GM23248 (cell line): Measurements from ENCODE around the gene NOXO1. TPM values are rescaled to one million over a fixed set of nuclear protein-coding genes. Genes with fewer than 3 reads are reported as not detected.

ENCODE experiments used
- DNase-seq: peaks from one replicate; pipeline ENCODE4 v3.0.0-alpha.2; 2015
- H2AFZ ChIP-seq: fragments of 200-600 bp; sonication (generic); 2 replicates; pipeline ENCODE4 v1.6.1; 2016; ENCODE audit warnings: antibody characterized with exemption
- H3F3A ChIP-seq: fragments of 200-600 bp; sonication (generic); 2 replicates; pipeline ENCODE4 v1.6.1; 2016; ENCODE audit warnings: mild to moderate bottlenecking, antibody characterized with exemption, mixed run types; ENCODE audit not compliant: insufficient read depth
- H3K27ac ChIP-seq: fragments of 200-600 bp; sonication (generic); 2 replicates; pipeline ENCODE4 v1.5.1; 2016; ENCODE audit warnings: mild to moderate bottlenecking
- H3K27me3 ChIP-seq: fragments of 200-600 bp; sonication (generic); replicated peaks from 2 replicates; pipeline ENCODE4 v1.6.1; 2016; ENCODE audit warnings: mild to moderate bottlenecking; ENCODE audit not compliant: insufficient read depth
- H3K36me3 ChIP-seq: fragments of 200-600 bp; sonication (generic); 2 replicates; pipeline ENCODE4 v1.6.1; 2016; ENCODE audit warnings: low read depth, mild to moderate bottlenecking
- H3K4me1 ChIP-seq: fragments of 200-600 bp; sonication (generic); 2 replicates; pipeline ENCODE4 v1.6.1; 2016; ENCODE audit warnings: mild to moderate bottlenecking; ENCODE audit not compliant: insufficient read depth
- H3K4me2 ChIP-seq: fragments of 200-600 bp; sonication (generic); one replicate; pipeline ENCODE4 v1.6.1; 2016; ENCODE audit warnings: mild to moderate bottlenecking; ENCODE audit not compliant: unreplicated experiment
- H3K4me3 ChIP-seq: fragments of 200-600 bp; sonication (generic); 2 replicates; pipeline ENCODE4 v1.5.1; 2016; ENCODE audit warnings: mild to moderate bottlenecking
- H3K79me2 ChIP-seq: fragments of 200-600 bp; sonication (generic); 2 replicates; pipeline ENCODE4 v1.6.1; 2016; ENCODE audit warnings: mild to moderate bottlenecking; ENCODE audit not compliant: insufficient read depth
- H3K9ac ChIP-seq: fragments of 200-600 bp; sonication (generic); 2 replicates; pipeline ENCODE4 v1.6.1; 2016; ENCODE audit warnings: mild to moderate bottlenecking
- H3K9me2 ChIP-seq: fragments of 200-600 bp; sonication (generic); 2 replicates; pipeline ENCODE4 v1.6.1; 2016; ENCODE audit warnings: mixed run types, mild to moderate bottlenecking, moderate library complexity; ENCODE audit not compliant: insufficient read depth
- H3K9me3 ChIP-seq: fragments of 200-600 bp; sonication (generic); one replicate; pipeline ENCODE4 v1.6.1; 2017; ENCODE audit warnings: low read depth
- H4K20me1 ChIP-seq: fragments of 200-600 bp; sonication (generic); 2 replicates; pipeline ENCODE4 v1.6.0; 2016; ENCODE audit not compliant: insufficient read depth
- EZH2 ChIP-seq: fragments of 200-600 bp; sonication (generic); IDR thresholded peaks from 2 replicates; pipeline ENCODE4 v1.6.1; 2018; ENCODE audit warnings: antibody characterized with exemption, mild to moderate bottlenecking; ENCODE audit not compliant: insufficient read depth, poor library complexity, severe bottlenecking
- EZH2phosphoT487 ChIP-seq: fragments of 200-600 bp; sonication (generic); IDR thresholded peaks from 2 replicates; pipeline ENCODE4 v1.6.1; 2018; ENCODE audit warnings: antibody characterized with exemption, moderate library complexity, mild to moderate bottlenecking, low read depth; ENCODE audit not compliant: insufficient read depth
- WGBS, 2 experiments: methylation state at CpG; one replicate each; pipeline ENCODE4 v1.1.6; 2015 to 2017; ENCODE audit warnings: low lambda C conversion rate in 2 of 2, low coverage in 1 of 2; ENCODE audit errors: missing lambda C conversion rate in 2 of 2; 5-methylcytosine and 5-hydroxymethylcytosine counted together
- in situ Hi-C: fragments of 300-500 bp; cut with MboI; formaldehyde crosslinking; loops from 2 replicates; pipeline ENCODE4 v1.15.0; 2020
- polyA plus RNA-seq: library from polyadenylated mRNA; unstranded; fragments of >200 nt; fragmentation: Nextera tagmentation; extraction: Ambion mirVana; gene quantifications from 2 replicates; pipeline ENCODE4 v1.2.1, GENCODE V29; 2016
- total RNA-seq: library from RNA; depleted of rRNA; stranded (reverse); fragments of >200 nt; shearing (Covaris generic); gene quantifications from 2 replicates; pipeline ENCODE4 v1.2.3, GENCODE V29; 2014

The NOXO1 gene
- total and polyA plus RNA-seq, 2 experiments from 2014 or later = 0.23 TPM; not detected in 1

GRCh38 chr16:2019921-2020831 lies 38.9 kb upstream of the NOXO1 start:
- in situ Hi-C loops = loop anchor here (10.0 kb wide), 1 partner anchor 125 kb away; the partner anchor contains the start of gene RAB26
- peak overlapping the region; percentile 42 for H3K4me2 ChIP-seq
- no peaks in the 10 kb centered on the region for H4K20me1 ChIP-seq
- TF ChIP-seq EZH2phosphoT487 (no peak), EZH2 (no peak)
- 4 to 10% methylated on average over 66 to 72 of the region's 96 CpGs for WGBS, 2 experiments
- no peak overlapping the region for H3K9ac ChIP-seq
- H3K4me3 ChIP-seq = no peak overlapping the region
- no peaks in the 10 kb centered on the region for H3K4me1 ChIP-seq
- no peaks in the 10 kb centered on the region for H3K36me3 ChIP-seq
- no peaks in the 10 kb centered on the region for H3K9me2 ChIP-seq
- no peaks in the 10 kb centered on the region for H3K79me2 ChIP-seq
- H3K27ac ChIP-seq = no peak overlapping the region
- no peak overlapping the region for H2AFZ ChIP-seq
- H3F3A ChIP-seq = no peaks in the 10 kb centered on the region
- peak; percentile 38 for DNase-seq
- no peaks in the 10 kb centered on the region; the same call in 1 of the 2 replicates for H3K27me3 ChIP-seq
- H3K9me3 ChIP-seq = no peaks in the 10 kb centered on the region

DNA sequence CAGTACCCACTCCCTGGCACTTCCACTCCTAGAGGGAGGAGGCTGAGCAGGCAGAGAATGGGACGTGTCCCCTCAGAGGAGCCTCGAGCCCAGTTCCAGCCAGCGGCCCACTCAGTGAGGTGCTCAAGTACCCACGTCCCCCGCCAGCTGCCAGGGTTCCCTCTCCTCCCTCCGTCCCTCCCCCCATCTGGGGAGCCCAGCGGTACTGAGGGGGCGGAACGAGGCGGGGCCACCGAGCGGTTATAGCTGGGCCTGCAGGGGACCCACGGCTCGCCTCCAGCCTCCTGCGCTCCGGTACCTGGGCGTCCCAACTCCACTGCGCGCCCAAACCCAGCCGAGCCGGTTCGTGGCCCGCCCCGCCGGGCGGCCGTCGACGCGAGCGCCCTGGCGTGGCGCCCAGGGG lies 38.2 kb upstream of the NOXO1 start, which contains the start of gene NPW:
Gene NPW, plus strand, starts transcription at position 268 of the 403 bp plus-strand sequence.
- TF ChIP-seq EZH2 (no peak), EZH2phosphoT487 (no peak)
- Histone ChIP-seq H3F3A (no peaks in the 10 kb centered on the region), H3K27ac (no peak within 1 kb of the TSS), H3K4me1 (no peaks in the 10 kb centered on the region), H2AFZ (no peak within 1 kb of the TSS), H3K4me2 (peak within 1 kb of the TSS; percentile 42), H3K4me3 (no peak within 1 kb of the TSS), H3K27me3 (no peaks in the 10 kb centered on the region; the same call in 1 of the 2 replicates), H3K79me2 (no peaks in the 10 kb centered on the region), H3K36me3 (no peaks in the 10 kb centered on the region), H4K20me1 (no peaks in the 10 kb centered on the region), H3K9ac (no peak within 1 kb of the TSS), H3K9me3 (no peaks in the 10 kb centered on the region), H3K9me2 (no peaks in the 10 kb centered on the region)
- WGBS, 2 experiments = 8 to 10% methylated on average over 30 to 32 of the region's 33 CpGs
- in situ Hi-C loops = no loop called here
- peak; percentile 23 for DNase-seq

- DNase-seq = no peak
- no peak overlapping the region for H3K27ac ChIP-seq
- H2AFZ ChIP-seq = no peak overlapping the region
- no peak overlapping the region for H3K4me2 ChIP-seq
- no peaks in the 10 kb centered on the region for H3K79me2 ChIP-seq
- no peaks in the 10 kb centered on the region; the same call in 1 of the 2 replicates for H3K27me3 ChIP-seq
- H3K9ac ChIP-seq = no peak overlapping the region
- in situ Hi-C loops = no loop called here
- no peaks in the 10 kb centered on the region for H4K20me1 ChIP-seq
- no peak overlapping the region for H3K4me3 ChIP-seq
- H3F3A ChIP-seq = no peaks in the 10 kb centered on the region
- H3K4me1 ChIP-seq = no peaks in the 10 kb centered on the region
- WGBS, 2 experiments = 32 to 38% methylated on average over 13 of the region's 13 CpGs
- no peaks in the 10 kb centered on the region for H3K36me3 ChIP-seq
- no peaks in the 10 kb centered on the region for H3K9me3 ChIP-seq
- H3K9me2 ChIP-seq = no peaks in the 10 kb centered on the region
- TF ChIP-seq EZH2phosphoT487 (no peak), EZH2 (no peak)
These were observed 35.2 kb upstream of the NOXO1 start for GRCh38 chr16:2016407-2016922.

GRCh38 chr16:2015947-2016208 lies 34.6 kb upstream of the NOXO1 start:
- Histone ChIP-seq H3K27ac (no peak overlapping the region), H3K36me3 (no peaks in the 10 kb centered on the region)

More at GRCh38 chr16:2015947-2016208, 34.6 kb upstream of the NOXO1 start:
- Histone ChIP-seq H3F3A (no peaks in the 10 kb centered on the region), H3K4me1 (no peaks in the 10 kb centered on the region), H3K79me2 (peaks cover 2% of the 10 kb centered on the region; the same call in 1 of the 2 replicates), H4K20me1 (no peaks in the 10 kb centered on the region), H3K9me3 (no peaks in the 10 kb centered on the region), H3K4me2 (no peak overlapping the region), H3K4me3 (no peak overlapping the region), H3K9me2 (no peaks in the 10 kb centered on the region), H3K27me3 (no peaks in the 10 kb centered on the region), H2AFZ (no peak overlapping the region), H3K9ac (no peak overlapping the region)
- in situ Hi-C loops = no loop called here
- 86 to 89% methylated on average over 7 of the region's 7 CpGs for whole genome bisulfite sequencing, 2 experiments
- TF ChIP-seq EZH2 (no peak), EZH2phosphoT487 (no peak)
- no peak for DNase-seq
